ENCODE data around the gene PLEKHH1. TPM values are rescaled to one million over a fixed set of nuclear protein-coding genes. Genes with fewer than 3 reads are reported as not detected.

The PLEKHH1 gene
- total and polyA plus RNA-seq, 3 experiments from 2014 or later = 0.77 to 0.86 TPM; not detected in 1

DNA sequence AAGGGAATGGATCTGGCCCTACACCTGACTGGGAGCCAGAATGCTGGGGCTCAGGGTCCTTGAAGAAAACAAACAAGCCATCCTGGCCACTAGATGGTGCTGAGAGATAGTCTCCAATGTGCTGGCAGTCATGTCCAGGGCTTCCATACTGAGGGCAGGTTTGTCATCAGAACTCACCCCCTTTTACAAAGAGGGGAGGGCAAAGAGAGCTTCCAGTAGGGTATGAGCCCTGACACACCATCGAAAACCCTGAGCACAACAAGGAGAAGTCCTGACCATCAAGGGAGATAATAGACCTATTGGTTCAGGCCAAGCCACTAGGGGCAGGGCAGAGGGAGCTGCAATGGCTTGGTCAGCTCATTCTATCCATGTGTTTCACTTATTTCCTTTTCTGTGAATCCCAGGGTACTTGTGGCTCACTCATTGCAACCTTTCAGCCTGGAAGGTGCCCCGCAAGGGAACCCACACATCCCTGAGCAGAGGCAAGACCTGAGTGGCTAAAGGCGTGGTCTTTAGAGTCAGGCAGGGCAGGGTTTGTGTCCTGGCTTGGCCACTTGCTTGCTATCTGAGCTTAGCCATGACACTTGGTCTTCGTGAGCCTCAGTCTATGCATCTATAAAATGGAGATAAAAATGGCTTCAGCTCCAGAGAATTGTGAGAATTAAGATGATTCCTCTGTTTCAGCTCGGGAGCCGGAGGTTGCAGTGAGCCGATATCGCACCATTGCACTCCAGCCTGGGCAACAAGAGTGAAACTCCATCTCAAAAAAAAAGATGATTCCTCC lies 6.2 kb upstream of the PLEKHH1 start:
- Mint-ChIP-seq H3K27me3 (peaks cover 31 to 37% of the 10 kb centered on the region in 2 donors), H3K9me3 (no peaks in the 10 kb centered on the region), H3K36me3 (no peaks in the 10 kb centered on the region), H3K4me1 (peaks cover 0 to 3% (median 0%) of the 10 kb centered on the region in 3 donors), H3K4me3 (no peak overlapping the region), H3K27ac (no peak overlapping the region)
- POLR2A ChIA-PET = no interaction called here
- CTCF ChIA-PET = interaction anchor here (0.8 to 3.6 kb wide), 19 partner anchors 9 to 177 kb away, joined by 3 to 38 read pairs (median 5); partner anchors contain the start of gene PIGH
- Histone ChIP-seq H3K4me1 (ENCODE audit: insufficient read depth, low read length) (no peaks in the 10 kb centered on the region), H3K4me3 (ENCODE audit: low read length) (no peak overlapping the region), H3K27me3 (ENCODE audit: insufficient read depth, low read length, poor library complexity, severe bottlenecking) (no peaks in the 10 kb centered on the region), H3K36me3 (ENCODE audit: insufficient read depth, low read length) (no peaks in the 10 kb centered on the region), H3K9me3 (ENCODE audit: low read length) (no peaks in the 10 kb centered on the region), H3K27ac (ENCODE audit: low read depth, low read length) (no peak overlapping the region)
- DNase-seq = peak in 2 of 5 donors; percentile 18 to 34

DNA sequence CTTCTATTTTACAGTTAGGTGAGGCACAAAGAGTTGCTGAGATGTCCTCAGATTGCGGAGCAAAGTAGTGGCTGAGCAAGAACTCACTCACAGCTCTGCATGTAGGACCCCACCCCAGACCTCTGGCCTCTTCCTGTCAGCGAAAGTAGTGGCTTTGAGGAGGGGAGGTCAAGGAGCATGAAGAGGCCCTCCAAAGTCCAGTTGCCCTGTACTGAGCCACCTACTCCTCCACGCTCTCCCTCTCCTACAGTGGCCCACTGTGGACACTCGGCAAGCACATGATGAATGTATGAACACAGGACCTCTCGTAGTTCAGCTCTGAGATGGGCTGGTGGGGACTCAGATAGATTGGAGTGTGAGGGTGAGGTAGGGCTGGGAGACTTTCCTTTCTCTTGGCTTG lies 5.3 kb upstream of the PLEKHH1 start:
- Mint-ChIP-seq H3K9me3 (no peaks in the 10 kb centered on the region), H3K36me3 (no peaks in the 10 kb centered on the region), H3K4me1 (peaks cover 0 to 8% (median 0%) of the 10 kb centered on the region in 3 donors), H3K27me3 (peaks cover 31 to 36% of the 10 kb centered on the region in 2 donors), H3K4me3 (no peak overlapping the region), H3K27ac (peak overlapping the region in 1 of 8 donors; percentile 66)
- CTCF ChIA-PET = interaction anchor here (1.1 to 3.6 kb wide), 7 partner anchors 10 to 176 kb away, joined by 3 to 38 read pairs (median 5); no protein-coding TSS in a partner anchor
- Histone ChIP-seq H3K4me3 (ENCODE audit: low read length) (no peak overlapping the region), H3K36me3 (ENCODE audit: insufficient read depth, low read length) (no peaks in the 10 kb centered on the region), H3K27ac (ENCODE audit: low read depth, low read length) (no peak overlapping the region), H3K9me3 (ENCODE audit: low read length) (no peaks in the 10 kb centered on the region), H3K27me3 (ENCODE audit: insufficient read depth, low read length, poor library complexity, severe bottlenecking) (no peaks in the 10 kb centered on the region), H3K4me1 (ENCODE audit: insufficient read depth, low read length) (no peaks in the 10 kb centered on the region)
- no peak for DNase-seq
- POLR2A ChIA-PET = no interaction called here

DNA sequence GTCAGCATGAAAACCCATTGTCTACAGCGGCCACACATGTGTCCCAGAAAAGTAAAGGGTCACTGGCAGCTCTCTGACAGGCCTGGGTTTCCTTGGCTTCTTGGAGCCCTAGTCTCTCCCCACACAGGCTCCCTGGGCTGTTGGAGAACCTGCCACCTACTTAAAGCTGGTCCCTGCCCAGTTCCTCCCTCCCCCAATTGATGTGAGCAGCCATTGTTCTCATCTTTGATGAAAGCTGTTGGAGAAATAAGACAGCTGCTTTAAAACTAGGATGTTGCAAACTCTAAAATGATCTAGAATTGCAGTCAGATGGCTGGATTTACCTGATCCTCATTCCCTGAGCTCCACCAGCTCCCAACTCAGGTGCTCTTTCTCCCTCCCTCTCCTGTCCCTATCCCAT lies 4.8 kb upstream of the PLEKHH1 start:
- Histone ChIP-seq H3K9me3 (ENCODE audit: low read length) (no peaks in the 10 kb centered on the region), H3K4me1 (ENCODE audit: insufficient read depth, low read length) (no peaks in the 10 kb centered on the region), H3K27me3 (ENCODE audit: insufficient read depth, low read length, poor library complexity, severe bottlenecking) (no peaks in the 10 kb centered on the region), H3K36me3 (ENCODE audit: insufficient read depth, low read length) (no peaks in the 10 kb centered on the region), H3K4me3 (ENCODE audit: low read length) (no peak overlapping the region), H3K27ac (ENCODE audit: low read depth, low read length) (no peak overlapping the region)
- H3K4me1 Mint-ChIP-seq = peaks cover 0 to 8% (median 0%) of the 10 kb centered on the region in 3 donors
- no peaks in the 10 kb centered on the region for H3K9me3 Mint-ChIP-seq
- DNase-seq = no peak
- no peak overlapping the region for H3K27ac Mint-ChIP-seq
- no peaks in the 10 kb centered on the region for H3K36me3 Mint-ChIP-seq
- H3K27me3 Mint-ChIP-seq = peaks cover 28 to 35% of the 10 kb centered on the region in 2 donors
- no peak overlapping the region for H3K4me3 Mint-ChIP-seq
- ChIA-PET CTCF (interaction anchor here (0.9 to 3.6 kb wide), 3 partner anchors 30 to 101 kb away, joined by 3 to 38 read pairs (median 5); no protein-coding TSS in a partner anchor), POLR2A (no interaction called here)

DNA sequence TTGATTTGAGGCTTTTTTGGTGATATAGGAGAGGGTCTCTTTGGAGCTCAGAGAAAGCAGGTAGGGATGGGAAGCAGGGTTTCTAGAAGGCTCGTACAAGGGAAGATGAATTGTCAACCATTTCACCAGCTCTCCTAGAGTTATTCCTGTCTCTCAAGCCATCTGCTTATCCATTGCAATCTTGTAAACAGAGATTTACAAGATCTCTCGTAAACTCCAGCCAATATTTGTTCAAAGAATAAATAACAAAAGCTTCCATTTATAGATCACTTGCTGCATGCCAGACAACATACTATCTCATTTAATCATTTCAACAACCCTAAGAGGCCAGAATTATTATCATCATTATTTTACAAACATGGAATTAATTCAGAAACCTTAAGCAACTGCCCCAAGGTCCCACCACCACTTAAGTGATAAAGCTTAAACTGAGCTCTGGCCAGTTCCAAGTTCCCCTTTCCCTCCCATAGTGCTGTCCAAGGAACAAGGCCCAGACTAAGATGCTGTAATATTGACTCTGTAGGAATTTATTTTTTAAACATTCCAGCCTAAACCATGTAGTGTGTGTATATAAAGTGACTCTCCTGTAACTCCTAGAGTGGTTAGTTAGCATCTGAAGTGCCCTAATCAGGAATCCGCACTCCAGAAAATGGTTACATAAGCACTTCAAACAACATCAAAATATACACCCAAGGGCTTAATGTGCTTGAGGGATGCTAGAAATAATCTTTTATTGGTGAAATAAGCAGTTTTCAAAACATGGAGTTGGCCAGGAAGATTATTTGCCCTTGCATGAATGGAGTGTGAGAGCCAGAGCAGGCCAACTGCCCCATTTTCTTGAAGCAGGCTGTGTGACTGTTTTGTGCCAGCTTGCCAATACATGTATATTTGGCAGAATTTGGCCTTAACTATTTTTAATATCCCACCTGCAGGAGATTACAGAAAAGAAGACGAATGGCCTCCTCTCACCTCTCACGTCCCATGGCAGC lies 2.8 kb upstream of the PLEKHH1 start:
- Mint-ChIP-seq H3K36me3 (no peaks in the 10 kb centered on the region), H3K4me1 (peaks cover 0 to 13% (median 0%) of the 10 kb centered on the region in 3 donors), H3K27ac (peak overlapping the region in 1 of 8 donors; percentile 28), H3K4me3 (no peak overlapping the region), H3K27me3 (peaks cover 25 to 32% of the 10 kb centered on the region in 2 donors), H3K9me3 (no peaks in the 10 kb centered on the region)
- Histone ChIP-seq H3K4me3 (ENCODE audit: low read length) (no peak overlapping the region), H3K27me3 (ENCODE audit: insufficient read depth, low read length, poor library complexity, severe bottlenecking) (no peaks in the 10 kb centered on the region), H3K9me3 (ENCODE audit: low read length) (no peaks in the 10 kb centered on the region), H3K27ac (ENCODE audit: low read depth, low read length) (no peak overlapping the region), H3K4me1 (ENCODE audit: insufficient read depth, low read length) (no peaks in the 10 kb centered on the region), H3K36me3 (ENCODE audit: insufficient read depth, low read length) (no peaks in the 10 kb centered on the region)
- CTCF ChIA-PET = interaction anchor here (1.2 to 2.0 kb wide), 2 partner anchors 41 to 102 kb away, joined by 3 to 9 read pairs; no protein-coding TSS in a partner anchor
- POLR2A ChIA-PET = no interaction called here
- DNase-seq = no peak

DNA sequence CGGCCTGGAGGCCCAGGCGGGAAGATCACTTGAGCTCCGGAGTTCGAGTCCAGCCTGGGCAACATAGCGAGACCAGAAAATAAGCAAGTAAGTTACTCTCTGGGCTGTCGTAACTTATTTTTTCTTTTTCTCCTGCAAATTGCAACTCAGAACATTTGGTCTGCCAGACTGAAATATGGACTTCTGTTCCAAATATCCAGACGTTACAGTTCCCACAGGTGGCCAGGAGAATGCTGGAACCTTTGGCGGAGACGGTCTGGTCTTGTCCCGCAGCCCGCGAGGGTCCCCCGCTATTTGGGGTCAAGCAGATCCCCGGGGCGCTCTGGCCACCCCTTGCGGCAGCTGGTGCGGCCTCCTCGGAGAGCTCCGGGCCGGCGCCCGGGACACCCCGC lies 488 bp upstream of the PLEKHH1 start:
- DNase-seq = no peak
- Histone ChIP-seq H3K4me1 (ENCODE audit: insufficient read depth, low read length) (no peaks in the 10 kb centered on the region), H3K27me3 (ENCODE audit: insufficient read depth, low read length, poor library complexity, severe bottlenecking) (no peaks in the 10 kb centered on the region), H3K4me3 (ENCODE audit: low read length) (peak overlapping the region; percentile 25), H3K27ac (ENCODE audit: low read depth, low read length) (no peak overlapping the region), H3K9me3 (ENCODE audit: low read length) (no peaks in the 10 kb centered on the region), H3K36me3 (ENCODE audit: insufficient read depth, low read length) (no peaks in the 10 kb centered on the region)
- H3K27ac Mint-ChIP-seq = peak overlapping the region in 1 of 8 donors; percentile 12
- POLR2A ChIA-PET = interaction anchor here (0.5 to 0.6 kb wide), 2 partner anchors 65 to 89 kb away, joined by 3 to 4 read pairs; no protein-coding TSS in a partner anchor
- H3K36me3 Mint-ChIP-seq = no peaks in the 10 kb centered on the region
- H3K4me3 Mint-ChIP-seq = peak overlapping the region; percentile 44 to 83 (median 61)
- CTCF ChIA-PET = interaction anchor here (0.7 to 1.5 kb wide), 6 partner anchors 12 to 106 kb away, joined by 3 to 5 read pairs (median 4); no protein-coding TSS in a partner anchor
- H3K27me3 Mint-ChIP-seq = peaks cover 23 to 25% of the 10 kb centered on the region in 2 donors
- peaks cover 0 to 10% (median 0%) of the 10 kb centered on the region in 3 donors for H3K4me1 Mint-ChIP-seq
- no peaks in the 10 kb centered on the region for H3K9me3 Mint-ChIP-seq

DNA sequence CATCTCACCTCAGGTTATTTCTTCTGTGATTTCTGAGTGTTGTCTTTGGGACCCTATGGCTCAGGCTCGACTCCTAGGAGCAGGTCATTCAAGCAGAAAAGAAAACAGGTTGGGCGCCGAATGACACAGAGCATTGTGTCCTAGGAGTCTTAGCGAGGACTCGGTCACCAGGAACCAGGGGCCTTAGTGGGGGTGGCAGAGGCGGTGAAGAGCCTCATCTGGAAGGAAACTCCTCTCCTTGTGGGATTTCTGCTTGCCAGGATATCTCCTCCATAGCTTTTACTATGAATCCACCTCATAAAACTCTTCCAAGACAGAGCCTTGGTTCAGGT lies 630 bp downstream of the PLEKHH1 start:
- POLR2A ChIA-PET = interaction anchor here (0.6 kb wide), 1 partner anchor 27 kb away, joined by 3 read pairs; no protein-coding TSS in a partner anchor
- no peak overlapping the region for H3K27ac ChIP-seq (ENCODE audit: low read depth, low read length)
- no peak overlapping the region for H3K27ac Mint-ChIP-seq
- CTCF ChIA-PET = interaction anchor here (1.3 to 1.6 kb wide), 3 partner anchors 14 to 107 kb away, joined by 4 to 8 read pairs (median 4); no protein-coding TSS in a partner anchor
- peak overlapping the region; percentile 31 for H3K4me3 ChIP-seq (ENCODE audit: low read length)
- H3K4me3 Mint-ChIP-seq = peak overlapping the region; percentile 58 to 86 (median 74)
- H3K36me3 ChIP-seq (ENCODE audit: insufficient read depth, low read length) = no peaks in the 10 kb centered on the region
- H3K4me1 ChIP-seq (ENCODE audit: insufficient read depth, low read length) = no peaks in the 10 kb centered on the region
- H3K27me3 Mint-ChIP-seq = peaks cover 21 to 23% of the 10 kb centered on the region in 2 donors
- H3K4me1 Mint-ChIP-seq = peaks cover 0 to 10% (median 0%) of the 10 kb centered on the region in 3 donors
- no peaks in the 10 kb centered on the region for H3K9me3 ChIP-seq (ENCODE audit: low read length)
- no peak for DNase-seq
- no peaks in the 10 kb centered on the region for H3K36me3 Mint-ChIP-seq
- no peaks in the 10 kb centered on the region for H3K9me3 Mint-ChIP-seq
- no peaks in the 10 kb centered on the region for H3K27me3 ChIP-seq (ENCODE audit: insufficient read depth, low read length, poor library complexity, severe bottlenecking)

DNA sequence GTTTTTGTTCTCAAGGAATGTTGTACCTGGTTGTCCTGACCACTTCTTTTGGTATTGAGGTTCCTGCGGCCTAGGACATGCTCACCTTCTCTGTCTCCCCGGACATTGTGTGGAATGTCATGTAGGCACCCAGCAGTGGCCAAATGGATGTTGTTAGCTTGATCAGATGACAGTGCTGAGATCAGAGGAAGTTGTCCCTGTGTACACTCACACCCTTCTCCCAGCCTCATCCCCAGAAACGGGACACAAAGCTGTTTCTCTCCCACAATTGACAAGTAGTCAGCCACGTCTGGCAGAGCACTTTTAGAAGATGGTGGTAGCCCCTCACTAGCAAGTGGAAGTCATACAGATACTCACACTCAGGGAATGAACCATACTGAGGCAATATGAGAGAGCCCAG lies 3.0 kb downstream of the PLEKHH1 start:
- H3K36me3 Mint-ChIP-seq = peaks cover 0 to 4% (median 0%) of the 10 kb centered on the region in 3 donors
- H3K4me1 ChIP-seq (ENCODE audit: insufficient read depth, low read length) = no peaks in the 10 kb centered on the region
- CTCF ChIA-PET = interaction anchor here (1.0 to 2.4 kb wide), 3 partner anchors 10 to 109 kb away, joined by 3 to 13 read pairs (median 4); no protein-coding TSS in a partner anchor
- H3K4me1 Mint-ChIP-seq = peaks cover 0 to 10% (median 0%) of the 10 kb centered on the region in 3 donors
- POLR2A ChIA-PET = no interaction called here
- no peaks in the 10 kb centered on the region for H3K9me3 ChIP-seq (ENCODE audit: low read length)
- peaks cover 13 to 27% of the 10 kb centered on the region in 2 donors for H3K27me3 Mint-ChIP-seq
- no peak overlapping the region for H3K27ac Mint-ChIP-seq
- no peak overlapping the region for H3K27ac ChIP-seq (ENCODE audit: low read depth, low read length)
- no peaks in the 10 kb centered on the region for H3K27me3 ChIP-seq (ENCODE audit: insufficient read depth, low read length, poor library complexity, severe bottlenecking)
- no peaks in the 10 kb centered on the region for H3K36me3 ChIP-seq (ENCODE audit: insufficient read depth, low read length)
- peak overlapping the region in 1 of 7 donors; percentile 22 for H3K4me3 Mint-ChIP-seq
- H3K4me3 ChIP-seq (ENCODE audit: low read length) = no peak overlapping the region
- DNase-seq = no peak
- H3K9me3 Mint-ChIP-seq = no peaks in the 10 kb centered on the region

All from CD8-positive, alpha-beta memory T cell (primary cell).